Neural cell (in vitro differentiated cells): Measurements from ENCODE around the gene PCDHGA4.

Experiments used
- CTCF ChIP-seq: fragments of 450-650 bp; IDR thresholded peaks from 2 replicates; pipeline ENCODE4 v1.5.1; 2014; ENCODE audit warnings: antibody characterized with exemption, mild to moderate bottlenecking, moderate library complexity; ENCODE audit not compliant: poor library complexity, severe bottlenecking
- EZH2 ChIP-seq: fragments of 200-600, 300-800 bp; shearing (Covaris generic), sonication (generic); IDR thresholded peaks from 2 replicates; pipeline ENCODE4 v1.6.1; 2014; ENCODE audit warnings: antibody characterized with exemption, low read length, borderline replicate concordance, mild to moderate bottlenecking; ENCODE audit not compliant: insufficient read depth, poor library complexity, severe bottlenecking
- POLR2AphosphoS5 ChIP-seq: IDR thresholded peaks from 2 replicates; pipeline ENCODE4 v1.6.1; 2012
- RAD21 ChIP-seq: fragments of 450-650 bp; conservative IDR thresholded peaks from 2 replicates; pipeline ENCODE4 v1.6.1; 2014; ENCODE audit warnings: antibody characterized with exemption, mild to moderate bottlenecking, moderate library complexity
- REST ChIP-seq: IDR thresholded peaks from 2 replicates; pipeline ENCODE4 v1.6.1; 2012; ENCODE audit warnings: borderline replicate concordance
- SMC3 ChIP-seq: fragments of 450-650 bp; conservative IDR thresholded peaks from 2 replicates; pipeline ENCODE4 v1.6.1; 2014; ENCODE audit warnings: antibody characterized with exemption, mild to moderate bottlenecking, moderate library complexity; ENCODE audit not compliant: poor library complexity
- TAF1 ChIP-seq: IDR thresholded peaks from 2 replicates; pipeline ENCODE4 v1.6.1; 2012; ENCODE audit warnings: low read depth

- TF ChIP-seq SMC3 (no peak), CTCF (no peak), POLR2AphosphoS5 (no peak), TAF1 (no peak), RAD21 (no peak), REST (no peak), EZH2 (no peak)
These were observed 11.4 kb downstream of the PCDHGA4 start for GRCh38 chr5:141366016-141366896.
